PC-9 (cell line): ENCODE results near the gene IL12A. TPM values are rescaled to one million over a fixed set of nuclear protein-coding genes. Genes with fewer than 3 reads are reported as not detected.

ENCODE experiments used
- BruUV-seq: library from RNA; stranded (reverse); fragments of 400-500 nt; replicated peaks from 2 replicates; lab custom pipeline; 2021; lab: Mats Ljungman, UMichigan
- CTCF ChIA-PET: fragments of 300-600 bp; sonication (Branson Sonifier 250); formaldehyde crosslinking; loops from one replicate; lab custom pipeline; 2022; ENCODE audit warnings: antibody characterized with exemption; lab: Charles Lee
- POLR2A ChIA-PET: fragments of 300-600 bp; sonication (Branson Sonifier 250); formaldehyde crosslinking; loops from one replicate; lab custom pipeline; 2022; ENCODE audit warnings: antibody characterized with exemption; ENCODE audit not compliant: unreplicated experiment; lab: Charles Lee
- DNase-seq, 2 experiments: peaks; one replicate each; pipeline versions ENCODE4 v3.0.0 to v3.0.0-alpha.2; 2015 to 2022; ENCODE audit warnings: mixed read lengths in 1 of 2
- H2AFZ ChIP-seq: fragments of 200-600 bp; sonication (generic); 2 replicates; pipeline ENCODE4 v1.8.1; 2017; ENCODE audit warnings: antibody characterized with exemption
- H3F3A ChIP-seq: fragments of 200-600 bp; sonication (generic); 2 replicates; pipeline ENCODE4 v1.8.1; 2017; ENCODE audit warnings: antibody characterized with exemption, mild to moderate bottlenecking, low read depth; ENCODE audit not compliant: insufficient read depth
- H3K27ac ChIP-seq: fragments of 200-600 bp; sonication (generic); 2 replicates; pipeline ENCODE4 v1.6.1; 2016; ENCODE audit warnings: mixed run types
- H3K27me3 ChIP-seq: fragments of 200-600 bp; sonication (generic); 2 replicates; pipeline ENCODE4 v1.6.1; 2016; ENCODE audit warnings: low read depth, mixed run types; ENCODE audit not compliant: insufficient read depth
- H3K36me3 ChIP-seq: fragments of 200-600 bp; sonication (generic); 2 replicates; pipeline ENCODE4 v1.6.1; 2016; ENCODE audit warnings: low read depth, mixed run types
- H3K4me1 ChIP-seq: fragments of 200-600 bp; sonication (generic); replicated peaks from 2 replicates; pipeline ENCODE4 v1.6.1; 2016; ENCODE audit warnings: mixed run types; ENCODE audit not compliant: insufficient read depth
- H3K4me2 ChIP-seq: fragments of 200-600 bp; sonication (generic); 2 replicates; pipeline ENCODE4 v1.6.1; 2017; ENCODE audit warnings: mixed run types
- H3K4me3 ChIP-seq: fragments of 200-600 bp; sonication (generic); 2 replicates; pipeline ENCODE4 v1.6.1; 2016; ENCODE audit warnings: mixed run types
- H3K79me2 ChIP-seq: fragments of 200-600 bp; sonication (generic); 2 replicates; pipeline ENCODE4 v1.6.1; 2017; ENCODE audit warnings: low read depth, mixed run types
- H3K9me2 ChIP-seq: fragments of 200-600 bp; sonication (generic); 2 replicates; pipeline ENCODE4 v1.8.1; 2017; ENCODE audit warnings: mild to moderate bottlenecking; ENCODE audit not compliant: insufficient read depth
- H3K9me3 ChIP-seq: fragments of 200-600 bp; sonication (generic); 2 replicates; pipeline ENCODE4 v1.8.1; 2016; ENCODE audit warnings: low read depth; ENCODE audit not compliant: insufficient read depth
- H4K20me1 ChIP-seq: fragments of 200-600 bp; sonication (generic); 2 replicates; pipeline ENCODE4 v1.8.1; 2017; ENCODE audit not compliant: insufficient read depth
- EZH2 ChIP-seq: fragments of 200-600 bp; sonication (generic); IDR thresholded peaks from 2 replicates; pipeline ENCODE4 v1.8.0; 2017; ENCODE audit warnings: antibody characterized with exemption, low read depth
- intact Hi-C: fragments of 100-400 bp; cut with micrococcal nuclease; formaldehyde crosslinking; loops from one replicate; pipeline ENCODE4 v1.10.0; 2022; ENCODE audit not compliant: unreplicated experiment
- total RNA-seq: library from RNA; stranded (reverse); gene quantifications from 2 replicates; pipeline ENCODE4 v1.2.3, GENCODE V29; 2021
- TF ChIP-seq, protein P1 (sequence below): fragments of 200-600 bp; sonication (generic); conservative IDR thresholded peaks from 2 replicates; pipeline ENCODE4 v1.6.1; 2017; ENCODE audit warnings: mixed run types, antibody characterized with exemption, mild to moderate bottlenecking, moderate library complexity

The IL12A gene
- total RNA-seq, 1 experiment from 2014 or later, result 0.28 TPM

- no peaks in the 10 kb centered on the region for H3K36me3 ChIP-seq
- no peak overlapping the region for H3K4me3 ChIP-seq
- H3K79me2 ChIP-seq, result no peaks in the 10 kb centered on the region
- TF ChIP-seq, protein P1, sequence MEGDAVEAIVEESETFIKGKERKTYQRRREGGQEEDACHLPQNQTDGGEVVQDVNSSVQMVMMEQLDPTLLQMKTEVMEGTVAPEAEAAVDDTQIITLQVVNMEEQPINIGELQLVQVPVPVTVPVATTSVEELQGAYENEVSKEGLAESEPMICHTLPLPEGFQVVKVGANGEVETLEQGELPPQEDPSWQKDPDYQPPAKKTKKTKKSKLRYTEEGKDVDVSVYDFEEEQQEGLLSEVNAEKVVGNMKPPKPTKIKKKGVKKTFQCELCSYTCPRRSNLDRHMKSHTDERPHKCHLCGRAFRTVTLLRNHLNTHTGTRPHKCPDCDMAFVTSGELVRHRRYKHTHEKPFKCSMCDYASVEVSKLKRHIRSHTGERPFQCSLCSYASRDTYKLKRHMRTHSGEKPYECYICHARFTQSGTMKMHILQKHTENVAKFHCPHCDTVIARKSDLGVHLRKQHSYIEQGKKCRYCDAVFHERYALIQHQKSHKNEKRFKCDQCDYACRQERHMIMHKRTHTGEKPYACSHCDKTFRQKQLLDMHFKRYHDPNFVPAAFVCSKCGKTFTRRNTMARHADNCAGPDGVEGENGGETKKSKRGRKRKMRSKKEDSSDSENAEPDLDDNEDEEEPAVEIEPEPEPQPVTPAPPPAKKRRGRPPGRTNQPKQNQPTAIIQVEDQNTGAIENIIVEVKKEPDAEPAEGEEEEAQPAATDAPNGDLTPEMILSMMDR, result peak; percentile 96
- no peak for TF ChIP-seq EZH2
- no peaks in the 10 kb centered on the region for H3K9me2 ChIP-seq
- H4K20me1 ChIP-seq, result no peaks in the 10 kb centered on the region
- DNase-seq, result peak; percentile 60 to 61
- H3K4me2 ChIP-seq, result no peak overlapping the region
- no peaks in the 10 kb centered on the region for H3K4me1 ChIP-seq
- ChIA-PET CTCF (interaction anchor here (0.6 to 5.2 kb wide), 12 partner anchors 19 to 420 kb away, joined by 3 to 70 read pairs (median 4); partner anchors contain the start of gene IL12A), POLR2A (interaction anchor here (0.6 kb wide), 1 partner anchor 114 kb away, joined by 6 read pairs; no protein-coding TSS in a partner anchor)
- no peak overlapping the region for H3K27ac ChIP-seq
- H3F3A ChIP-seq, result peaks cover 4% of the 10 kb centered on the region; the same call in 1 of the 2 replicates
- no peaks in the 10 kb centered on the region for H3K27me3 ChIP-seq
- BruUV-seq, result no TSS peak
- H3K9me3 ChIP-seq, result no peaks in the 10 kb centered on the region
- no peak overlapping the region for H2AFZ ChIP-seq
- intact Hi-C loops, result loop anchor here (1.0 to 2.0 kb wide), 4 partner anchors 121 to 743 kb away; no protein-coding TSS in a partner anchor
Observed at GRCh38 chr3:160006282-160007163, 17.9 kb downstream of the IL12A start.

GRCh38 chr3:160008961-160009360 lies 20.3 kb downstream of the IL12A start:
- Histone ChIP-seq H3K4me1 (no peaks in the 10 kb centered on the region), H2AFZ (no peak overlapping the region), H3K27ac (no peak overlapping the region), H3K9me3 (no peaks in the 10 kb centered on the region), H3K36me3 (no peaks in the 10 kb centered on the region), H4K20me1 (no peaks in the 10 kb centered on the region), H3K79me2 (no peaks in the 10 kb centered on the region), H3K4me3 (no peak overlapping the region), H3K9me2 (no peaks in the 10 kb centered on the region), H3K4me2 (no peak overlapping the region), H3F3A (peaks cover 4% of the 10 kb centered on the region; the same call in 1 of the 2 replicates), H3K27me3 (no peaks in the 10 kb centered on the region)
- peak in 1 of 2 experiments; percentile 52 for DNase-seq
- ChIA-PET POLR2A (no interaction called here), CTCF (interaction anchor here (1.3 kb wide), 1 partner anchor 180 kb away, joined by 3 read pairs; no protein-coding TSS in a partner anchor)
- TF ChIP-seq EZH2, result no peak
- TF ChIP-seq, protein P1, result no peak
- BruUV-seq, result no TSS peak
- intact Hi-C loops, result no loop called here

DNA sequence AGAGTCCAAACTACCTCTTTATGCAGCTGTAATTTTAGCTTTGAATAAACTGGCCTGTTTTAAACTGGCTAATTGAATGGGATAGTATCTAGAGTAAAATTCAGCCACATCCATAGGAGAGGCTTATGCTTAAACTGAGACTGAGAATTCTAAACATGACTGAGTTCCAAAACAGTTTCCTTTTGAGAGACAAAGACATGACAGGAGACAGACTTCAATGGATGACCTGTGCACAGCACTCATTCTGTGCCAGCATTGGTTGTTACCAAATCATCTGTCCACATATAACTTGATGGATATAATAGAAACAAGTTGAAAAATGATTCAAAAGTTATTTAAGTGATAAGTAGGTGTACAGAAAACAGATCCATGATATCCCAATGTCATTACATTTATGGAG lies 20.9 kb downstream of the IL12A start:
- POLR2A ChIA-PET, result no interaction called here
- intact Hi-C loops, result no loop called here
- CTCF ChIA-PET, result interaction anchor here (1.3 kb wide), 1 partner anchor 181 kb away, joined by 3 read pairs; no protein-coding TSS in a partner anchor

More for the DNA sequence above, 20.9 kb downstream of the IL12A start:
- DNase-seq, result no peak
- Histone ChIP-seq H3K4me2 (no peak overlapping the region), H3K9me2 (no peaks in the 10 kb centered on the region), H3K4me1 (no peaks in the 10 kb centered on the region), H3K27me3 (no peaks in the 10 kb centered on the region), H4K20me1 (no peaks in the 10 kb centered on the region), H3K36me3 (no peaks in the 10 kb centered on the region), H3K79me2 (no peaks in the 10 kb centered on the region), H3F3A (peaks cover 4% of the 10 kb centered on the region; the same call in 1 of the 2 replicates), H3K4me3 (no peak overlapping the region), H2AFZ (no peak overlapping the region), H3K27ac (no peak overlapping the region), H3K9me3 (no peaks in the 10 kb centered on the region)
- TF ChIP-seq, protein P1, result no peak
- no peak for TF ChIP-seq EZH2
- BruUV-seq, result no TSS peak
